DND-41 (cell line): ENCODE measurements around the gene SF3B3.

Experiments
- CTCF ChIP-seq: IDR thresholded peaks from 2 replicates; pipeline ENCODE4 v1.5.1; 2012; ENCODE audit warnings: borderline replicate concordance, low read length, moderate library complexity, mild to moderate bottlenecking; ENCODE audit not compliant: poor library complexity, severe bottlenecking; ENCODE audit errors: extremely low read depth
- EZH2 ChIP-seq: IDR thresholded peaks from 3 replicates; pipeline ENCODE4 v1.6.1; 2012; ENCODE audit warnings: borderline replicate concordance, low read depth, mild to moderate bottlenecking, moderate library complexity, low read length, inconsistent platforms; ENCODE audit not compliant: severe bottlenecking

DNA sequence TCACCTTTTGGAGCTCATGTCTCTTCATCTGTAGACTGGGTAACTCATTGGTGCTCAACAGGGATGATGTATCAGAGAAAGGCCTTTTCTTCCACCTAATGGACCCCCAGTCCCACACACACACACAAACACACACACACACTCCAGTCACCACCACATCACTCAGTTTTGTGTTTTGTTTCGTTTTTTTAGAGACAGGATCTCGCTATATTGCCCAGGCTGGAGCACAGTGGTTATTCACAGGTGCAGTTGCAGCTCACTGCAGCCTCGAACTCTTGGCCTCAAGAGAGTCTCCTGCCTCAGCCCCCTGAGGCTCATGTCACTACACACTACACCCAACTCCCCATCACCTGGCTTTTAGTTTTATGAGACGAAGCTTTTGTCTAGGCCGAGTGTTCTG lies 55.6 kb downstream of the SF3B3 start:
- TF ChIP-seq CTCF (no peak), EZH2 (no peak)
